Measurements from ENCODE around the gene GLOD4.

DNA sequence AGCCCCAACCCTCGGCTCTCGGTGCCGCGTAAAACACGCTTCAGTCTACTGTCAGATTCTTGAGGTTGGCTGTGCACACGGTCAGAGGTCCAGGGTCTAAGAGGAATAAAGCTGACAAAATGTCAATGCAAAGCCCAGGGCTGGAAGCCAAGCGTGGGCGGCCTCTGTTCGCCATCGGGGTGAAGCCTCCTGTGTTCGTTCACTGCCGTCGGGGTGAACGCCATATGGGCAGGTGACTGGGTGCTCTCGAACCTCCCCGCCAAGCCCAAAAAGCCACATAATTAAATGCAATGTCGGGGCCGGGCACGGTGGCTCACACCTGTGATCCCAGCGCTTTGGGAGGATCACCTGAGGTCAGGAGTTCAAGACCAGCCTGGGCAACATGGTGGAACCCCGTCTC is 44.7 kb upstream of the GLOD4 start:
- TF ChIP-seq CTCF (IDR thresholded peaks at IDR 0.05 in 2 of 3, conservative IDR thresholded peaks at IDR 0.05 in 1 of 3; ENCODE audit: control insufficient read depth in 2 of 3, extremely low read depth in 1 of 3, insufficient read depth in 1 of 3, low read depth in 3 of 3, low read length in 3 of 3) (no peak), TAF1 (IDR thresholded peaks at IDR 0.05; ENCODE audit: borderline replicate concordance, low read depth, low read length) (no peak), EZH2 (IDR thresholded peaks at IDR 0.05; ENCODE audit: borderline replicate concordance, control insufficient read depth, low read depth, low read length) (no peak), GABPA (IDR thresholded peaks at IDR 0.05; ENCODE audit: low read depth) (no peak)

All from GM12878 (cell line).